ENCODE measurements around the gene NFILZ.
"Not testable (repeated sequence)": the region's sequence is repeated elsewhere in the genome, so short reads cannot be mapped to it uniquely, and the experiment has no call there.

NFILZ gene

GRCh38 chr19:8622886-8623285 lies 7.5 kb upstream of the NFILZ start:
- not testable (repeated sequence) for H3K4me1 Mint-ChIP-seq; H3K9me3 Mint-ChIP-seq; H3K36me3 Mint-ChIP-seq; H3K27ac Mint-ChIP-seq; H3K4me3 Mint-ChIP-seq; DNase-seq (ENCODE audit: low spot score in 2 of 2); ATAC-seq

GRCh38 chr19:8626842-8627241 lies 3.6 kb upstream of the NFILZ start:
- Mint-ChIP-seq H3K4me3 (no peak overlapping the region), H3K9me3 (no peaks in the 10 kb centered on the region), H3K36me3 (no peaks in the 10 kb centered on the region), H3K4me1 (no peaks in the 10 kb centered on the region), H3K27ac (no peak overlapping the region)
- ATAC-seq (no peak), DNase-seq (ENCODE audit: low spot score in 2 of 2) (no peak)

GRCh38 chr19:8629184-8629583 lies 1.2 kb upstream of the NFILZ start:
- DNase-seq (ENCODE audit: low spot score in 2 of 2) (no peak), ATAC-seq (no peak)
- H3K4me1 Mint-ChIP-seq: no peaks in the 10 kb centered on the region
- H3K27ac Mint-ChIP-seq: no peak overlapping the region
- H3K4me3 Mint-ChIP-seq: no peak overlapping the region
- H3K36me3 Mint-ChIP-seq: no peaks in the 10 kb centered on the region
- H3K9me3 Mint-ChIP-seq: no peaks in the 10 kb centered on the region

DNA sequence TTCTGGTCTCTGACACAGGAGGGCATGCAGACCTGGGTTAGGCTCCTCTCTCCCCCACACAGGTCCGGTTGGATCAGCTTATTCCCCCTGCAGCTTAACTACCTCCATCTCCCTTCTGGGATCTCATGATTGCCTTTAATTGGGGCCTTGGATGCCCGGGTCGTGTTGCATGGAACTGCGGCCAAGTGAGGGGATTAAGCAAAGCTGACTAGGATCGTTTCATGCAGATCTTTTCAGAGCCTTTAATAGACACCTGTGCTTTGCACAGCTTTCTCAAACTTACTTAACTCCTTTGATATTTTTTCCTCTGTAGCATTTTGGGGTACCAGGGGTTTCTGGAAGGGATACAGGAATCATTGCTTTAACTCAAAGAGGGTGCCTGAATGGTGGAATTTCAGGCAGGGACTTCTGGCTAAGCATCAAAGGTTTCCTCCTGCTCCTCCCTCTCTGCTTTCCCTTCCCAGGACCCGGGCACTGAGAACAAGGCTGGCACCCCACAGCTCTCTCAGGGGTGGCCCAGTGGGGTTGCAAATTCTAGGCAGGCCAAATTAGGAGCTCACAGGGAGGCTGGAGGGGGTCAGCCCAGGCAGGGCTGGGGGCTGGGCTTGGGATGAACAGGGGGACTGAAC lies 477 bp downstream of the NFILZ start:
- DNase-seq (ENCODE audit: low spot score in 2 of 2) (no peak), ATAC-seq (no peak)
- H3K4me1 Mint-ChIP-seq: no peaks in the 10 kb centered on the region
- no peaks in the 10 kb centered on the region for H3K36me3 Mint-ChIP-seq
- no peak overlapping the region for H3K4me3 Mint-ChIP-seq
- no peaks in the 10 kb centered on the region for H3K9me3 Mint-ChIP-seq
- H3K27ac Mint-ChIP-seq: no peak overlapping the region

- Mint-ChIP-seq H3K36me3 (no peaks in the 10 kb centered on the region), H3K4me3 (no peak overlapping the region), H3K27ac (no peak overlapping the region), H3K9me3 (no peaks in the 10 kb centered on the region), H3K4me1 (no peaks in the 10 kb centered on the region)
- no peak for ATAC-seq
- no peak for DNase-seq (ENCODE audit: low spot score in 2 of 2)
Observed at GRCh38 chr19:8631425-8631819, 989 bp downstream of the NFILZ start.

DNA sequence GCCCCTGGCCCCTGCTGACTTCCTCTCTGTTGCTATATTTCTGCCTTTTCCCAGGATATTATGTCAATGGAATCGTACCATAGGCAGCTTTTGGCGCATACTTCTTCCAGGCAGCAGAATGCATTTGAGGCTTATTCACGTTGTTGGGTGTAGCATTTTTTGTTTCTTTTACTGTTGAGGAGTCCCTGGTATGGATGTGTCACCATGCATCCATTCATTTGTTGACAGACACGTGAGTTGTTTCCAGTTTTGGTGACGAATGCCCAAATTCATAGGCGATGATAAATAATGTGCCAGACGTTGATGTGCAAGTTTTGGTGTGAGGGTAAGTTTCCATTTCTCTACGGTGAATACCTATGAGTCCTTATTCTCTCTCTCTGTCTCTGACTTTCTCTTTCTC lies 5.0 kb downstream of the NFILZ start:
- Mint-ChIP-seq H3K9me3 (no peaks in the 10 kb centered on the region), H3K4me1 (no peaks in the 10 kb centered on the region), H3K27ac (no peak overlapping the region), H3K36me3 (no peaks in the 10 kb centered on the region), H3K4me3 (no peak overlapping the region)
- ATAC-seq: no peak
- no peak for DNase-seq (ENCODE audit: low spot score in 2 of 2)

DNA sequence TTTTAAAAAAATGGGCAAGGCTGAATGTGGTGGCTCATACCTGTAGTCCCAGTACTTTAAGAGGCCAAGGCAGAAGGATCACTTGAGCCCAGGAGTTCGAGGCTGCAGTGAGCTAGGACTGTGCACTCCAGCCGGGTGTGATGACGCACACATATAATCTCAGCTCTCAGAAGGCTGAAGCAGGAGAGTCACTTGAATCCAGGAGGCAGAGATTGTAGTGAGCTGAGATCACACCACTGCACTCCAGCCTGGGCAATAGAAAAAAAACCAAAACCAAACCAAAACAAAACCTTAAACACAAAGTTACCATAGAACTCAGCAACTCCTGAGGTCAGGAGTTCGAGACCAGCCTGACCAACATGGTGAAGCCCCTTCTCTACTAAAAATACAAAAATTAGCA lies 6.6 kb downstream of the NFILZ start:
- H3K36me3 Mint-ChIP-seq; H3K4me3 Mint-ChIP-seq; DNase-seq (ENCODE audit: low spot score in 2 of 2); H3K9me3 Mint-ChIP-seq; ATAC-seq; H3K4me1 Mint-ChIP-seq; H3K27ac Mint-ChIP-seq: not testable (repeated sequence)

DNA sequence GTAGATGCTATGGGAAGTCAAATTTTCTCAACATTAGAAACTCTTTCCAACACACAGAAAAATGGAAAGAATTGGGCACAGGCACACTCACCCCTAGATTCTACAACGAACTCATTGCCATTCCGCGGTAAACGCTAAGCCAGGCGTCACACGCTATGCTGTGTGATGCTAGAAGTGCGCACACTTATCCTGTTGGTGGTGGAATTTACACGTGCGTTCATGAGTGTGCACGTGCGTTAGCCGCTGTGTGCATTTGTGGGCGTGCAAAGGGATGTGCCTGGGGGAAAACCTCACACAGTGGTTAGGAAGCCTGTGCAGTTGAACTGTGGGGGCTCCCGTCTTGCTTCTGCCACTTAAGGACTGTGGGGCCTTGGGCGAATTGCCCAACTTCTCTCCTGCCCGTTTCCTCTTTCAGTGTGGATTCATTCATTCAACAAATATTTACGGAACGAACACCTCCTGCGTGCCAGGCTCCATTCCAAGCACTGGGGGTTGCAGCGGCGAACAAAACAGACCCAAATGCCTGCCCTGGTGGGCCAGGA lies 7.7 kb downstream of the NFILZ start:
- DNase-seq (ENCODE audit: low spot score in 2 of 2) (no peak), ATAC-seq (no peak)
- H3K27ac Mint-ChIP-seq: no peak overlapping the region
- H3K4me1 Mint-ChIP-seq: no peaks in the 10 kb centered on the region
- H3K9me3 Mint-ChIP-seq: no peaks in the 10 kb centered on the region
- no peak overlapping the region for H3K4me3 Mint-ChIP-seq
- no peaks in the 10 kb centered on the region for H3K36me3 Mint-ChIP-seq

GRCh38 chr19:8639821-8640401 lies 9.5 kb downstream of the NFILZ start:
- Mint-ChIP-seq H3K4me3 (no peak overlapping the region), H3K27ac (no peak overlapping the region)

DNA sequence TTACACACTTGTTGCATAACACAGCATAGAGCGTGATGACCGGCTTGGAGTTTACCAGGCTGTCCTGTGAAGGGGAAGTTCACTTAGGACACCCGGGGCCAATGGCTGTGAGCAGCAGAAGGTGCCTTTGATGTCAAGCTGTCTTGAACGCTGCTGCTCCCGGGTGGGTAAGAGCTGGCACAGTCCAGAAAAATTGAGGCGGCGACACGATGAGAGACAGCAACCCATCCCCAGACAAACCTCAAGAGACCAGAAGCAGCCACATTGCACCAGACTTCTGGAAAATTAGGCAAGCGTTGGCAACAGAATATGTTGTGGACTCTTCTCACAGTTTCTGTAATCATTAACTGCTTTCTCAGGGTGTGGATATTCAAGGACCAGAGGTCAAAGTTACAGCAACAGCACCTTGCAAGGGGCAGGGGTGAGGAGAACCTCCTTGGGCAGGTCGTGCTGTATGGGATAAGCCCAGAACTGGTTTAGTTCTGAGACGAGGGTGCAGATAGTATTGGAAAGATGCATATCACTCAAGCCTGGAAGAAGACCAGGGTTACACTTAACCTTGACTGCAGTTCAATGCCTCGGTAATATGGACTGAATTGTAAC lies 10.1 kb downstream of the NFILZ start:
- H3K36me3 Mint-ChIP-seq: no peaks in the 10 kb centered on the region
- no peak overlapping the region for H3K27ac Mint-ChIP-seq
- DNase-seq (ENCODE audit: low spot score in 2 of 2): no peak
- no peaks in the 10 kb centered on the region for H3K9me3 Mint-ChIP-seq
- no peak for ATAC-seq
- no peaks in the 10 kb centered on the region for H3K4me1 Mint-ChIP-seq
- H3K4me3 Mint-ChIP-seq: no peak overlapping the region

More at GRCh38 chr19:8639821-8640401, 9.5 kb downstream of the NFILZ start:
- DNase-seq (ENCODE audit: low spot score in 2 of 2) (no peak), ATAC-seq (no peak)
- no peaks in the 10 kb centered on the region for H3K9me3 Mint-ChIP-seq
- H3K4me1 Mint-ChIP-seq: no peaks in the 10 kb centered on the region
- no peaks in the 10 kb centered on the region for H3K36me3 Mint-ChIP-seq

GRCh38 chr19:8641221-8641907 lies 10.9 kb downstream of the NFILZ start:
- ATAC-seq (no peak), DNase-seq (ENCODE audit: low spot score in 2 of 2) (no peak)
- H3K9me3 Mint-ChIP-seq: no peaks in the 10 kb centered on the region
- no peak overlapping the region for H3K4me3 Mint-ChIP-seq
- H3K4me1 Mint-ChIP-seq: no peaks in the 10 kb centered on the region
- H3K27ac Mint-ChIP-seq: no peak overlapping the region
- no peaks in the 10 kb centered on the region for H3K36me3 Mint-ChIP-seq

DNA sequence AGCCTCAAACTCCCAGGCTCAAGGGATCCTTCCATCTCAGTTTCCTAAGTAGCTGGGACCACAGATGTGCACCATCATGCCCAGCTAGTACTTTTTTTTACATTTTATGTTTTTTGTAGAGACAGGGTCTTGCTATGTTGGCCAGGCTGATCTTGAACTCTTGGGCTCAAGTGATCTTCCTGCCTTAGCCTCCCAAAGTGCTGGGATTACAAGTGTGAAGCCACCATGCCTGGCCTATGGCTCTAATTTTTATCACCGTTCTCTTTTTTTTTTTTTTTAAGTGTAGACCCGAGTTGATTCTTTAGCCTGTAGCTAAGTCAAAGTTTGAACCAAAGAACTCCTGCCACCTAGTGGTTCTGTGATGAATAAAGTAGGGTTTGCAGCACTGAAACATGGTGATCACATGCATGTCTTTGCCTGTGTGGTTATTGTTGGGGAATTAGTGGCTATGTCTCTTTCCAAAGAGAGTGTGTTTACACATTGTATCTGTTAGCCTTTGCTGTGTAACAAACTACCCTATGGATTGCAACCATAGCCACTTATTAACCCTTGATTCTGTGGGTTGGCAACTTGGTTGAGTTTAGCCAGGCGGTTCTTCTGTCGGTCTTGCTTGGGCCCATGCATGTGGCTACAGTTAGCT lies 11.6 kb downstream of the NFILZ start:
- peak; percentile 43 for ATAC-seq
- H3K4me3 Mint-ChIP-seq: no peak overlapping the region

GRCh38 chr19:8642561-8642960 lies 12.1 kb downstream of the NFILZ start:
- Mint-ChIP-seq H3K4me1 (no peaks in the 10 kb centered on the region), H3K27ac (no peak overlapping the region), H3K36me3 (no peaks in the 10 kb centered on the region), H3K9me3 (no peaks in the 10 kb centered on the region), H3K4me3 (no peak overlapping the region)
- ATAC-seq (no peak), DNase-seq (ENCODE audit: low spot score in 2 of 2) (no peak)

More for the DNA sequence above, 11.6 kb downstream of the NFILZ start:
- DNase-seq (ENCODE audit: low spot score in 2 of 2): no peak
- Mint-ChIP-seq H3K9me3 (no peaks in the 10 kb centered on the region), H3K36me3 (no peaks in the 10 kb centered on the region), H3K4me1 (no peaks in the 10 kb centered on the region), H3K27ac (no peak overlapping the region)

GRCh38 chr19:8643860-8644653 lies 13.6 kb downstream of the NFILZ start:
- DNase-seq (ENCODE audit: low spot score in 2 of 2): no peak
- H3K9me3 Mint-ChIP-seq: no peaks in the 10 kb centered on the region
- H3K4me3 Mint-ChIP-seq: no peak overlapping the region
- H3K27ac Mint-ChIP-seq: no peak overlapping the region
- ATAC-seq: no peak
- H3K4me1 Mint-ChIP-seq: no peaks in the 10 kb centered on the region
- H3K36me3 Mint-ChIP-seq: no peaks in the 10 kb centered on the region

- Mint-ChIP-seq H3K9me3 (no peaks in the 10 kb centered on the region), H3K4me3 (no peak overlapping the region), H3K27ac (no peak overlapping the region), H3K36me3 (no peaks in the 10 kb centered on the region), H3K4me1 (no peaks in the 10 kb centered on the region)
- DNase-seq (ENCODE audit: low spot score in 2 of 2) (no peak), ATAC-seq (no peak)
Observed at GRCh38 chr19:8648240-8648639, 17.8 kb downstream of the NFILZ start.

All from stimulated activated effector memory CD8-positive, alpha-beta T cell treated with anti-CD3 and anti-CD28 coated beads, Interleukin-12 subunit alpha, Interleukin-12 subunit beta, amount 100 ng/mL, for 72 hours (primary cell).